H1 (cell line): ENCODE data around the gene LGR4. TPM values are rescaled to one million over a fixed set of nuclear protein-coding genes. Genes with fewer than 3 reads are reported as not detected.

Source experiments
- ATF2 ChIP-seq: IDR thresholded peaks from 2 replicates; pipeline ENCODE4 v1.6.1; 2012; ENCODE audit warnings: low read length, inconsistent platforms
- CEBPB ChIP-seq: IDR thresholded peaks from 2 replicates; pipeline ENCODE4 v1.6.1; 2012; ENCODE audit warnings: low read depth, low read length
- HDAC2 ChIP-seq, 2 experiments: fragments of 300-600 bp in 1 of 2; sonication (generic) in 1 of 2; IDR thresholded peaks; 2 replicates each; pipeline ENCODE4 v1.6.1; 2011 to 2012; ENCODE audit warnings: low read depth in 2 of 2, low read length in 2 of 2, mild to moderate bottlenecking in 2 of 2, moderate library complexity in 2 of 2, borderline replicate concordance in 1 of 2, inconsistent platforms in 1 of 2
- POU5F1 ChIP-seq: IDR thresholded peaks from 2 replicates; pipeline ENCODE4 v1.6.1; 2011; ENCODE audit warnings: low read depth, mild to moderate bottlenecking, low read length, moderate library complexity
- SP1 ChIP-seq: IDR thresholded peaks from 2 replicates; pipeline ENCODE4 v1.6.1; 2011; ENCODE audit warnings: low read depth, low read length
- polyA plus RNA-seq, 7 experiments: library from polyadenylated mRNA; depleted of rRNA in 3 of 7; stranded (reverse) in 5 of 7; unstranded in 2 of 7; fragments of >200 nt in 5 of 7; fragments of 200-250 nt in 2 of 7; gene quantifications; 1 replicate in 5 of 7; 2 replicates in 1 of 7; 4 replicates in 1 of 7; pipeline versions ENCODE4 v1.2.1 to v1.2.3, GENCODE V29; 2011 to 2013; ENCODE audit warnings: missing spikeins in 2 of 7, mixed read lengths in 2 of 7
- total RNA-seq: library from RNA; stranded (reverse); fragmentation: NEBNext Ultra II Directional; extraction: Animal tissue kit (Norgen Biotek cat#: 25700); gene quantifications from 2 replicates; pipeline ENCODE4 v1.2.1, GENCODE V29; 2021
- TF ChIP-seq, protein P1 (sequence below): fragments of 300-600 bp; sonication (generic); IDR thresholded peaks from 2 replicates; pipeline ENCODE4 v1.7.1; 2012; ENCODE audit warnings: low read length, moderate library complexity, mild to moderate bottlenecking, inconsistent platforms; ENCODE audit not compliant: insufficient replicate concordance
- TF ChIP-seq, protein P2 (sequence below): IDR thresholded peaks from 2 replicates; pipeline ENCODE4 v1.6.1; 2012; ENCODE audit warnings: inconsistent platforms

LGR4 gene
- total and polyA plus RNA-seq, 2 of the 8 experiments (the other 6 are each of a cell fraction or from before 2014, with no cell fraction given) = 26.6 to 61.7 TPM

GRCh38 chr11:27443746-27444507 lies 28.7 kb downstream of the LGR4 start (continued):
- TF ChIP-seq, protein P1, sequence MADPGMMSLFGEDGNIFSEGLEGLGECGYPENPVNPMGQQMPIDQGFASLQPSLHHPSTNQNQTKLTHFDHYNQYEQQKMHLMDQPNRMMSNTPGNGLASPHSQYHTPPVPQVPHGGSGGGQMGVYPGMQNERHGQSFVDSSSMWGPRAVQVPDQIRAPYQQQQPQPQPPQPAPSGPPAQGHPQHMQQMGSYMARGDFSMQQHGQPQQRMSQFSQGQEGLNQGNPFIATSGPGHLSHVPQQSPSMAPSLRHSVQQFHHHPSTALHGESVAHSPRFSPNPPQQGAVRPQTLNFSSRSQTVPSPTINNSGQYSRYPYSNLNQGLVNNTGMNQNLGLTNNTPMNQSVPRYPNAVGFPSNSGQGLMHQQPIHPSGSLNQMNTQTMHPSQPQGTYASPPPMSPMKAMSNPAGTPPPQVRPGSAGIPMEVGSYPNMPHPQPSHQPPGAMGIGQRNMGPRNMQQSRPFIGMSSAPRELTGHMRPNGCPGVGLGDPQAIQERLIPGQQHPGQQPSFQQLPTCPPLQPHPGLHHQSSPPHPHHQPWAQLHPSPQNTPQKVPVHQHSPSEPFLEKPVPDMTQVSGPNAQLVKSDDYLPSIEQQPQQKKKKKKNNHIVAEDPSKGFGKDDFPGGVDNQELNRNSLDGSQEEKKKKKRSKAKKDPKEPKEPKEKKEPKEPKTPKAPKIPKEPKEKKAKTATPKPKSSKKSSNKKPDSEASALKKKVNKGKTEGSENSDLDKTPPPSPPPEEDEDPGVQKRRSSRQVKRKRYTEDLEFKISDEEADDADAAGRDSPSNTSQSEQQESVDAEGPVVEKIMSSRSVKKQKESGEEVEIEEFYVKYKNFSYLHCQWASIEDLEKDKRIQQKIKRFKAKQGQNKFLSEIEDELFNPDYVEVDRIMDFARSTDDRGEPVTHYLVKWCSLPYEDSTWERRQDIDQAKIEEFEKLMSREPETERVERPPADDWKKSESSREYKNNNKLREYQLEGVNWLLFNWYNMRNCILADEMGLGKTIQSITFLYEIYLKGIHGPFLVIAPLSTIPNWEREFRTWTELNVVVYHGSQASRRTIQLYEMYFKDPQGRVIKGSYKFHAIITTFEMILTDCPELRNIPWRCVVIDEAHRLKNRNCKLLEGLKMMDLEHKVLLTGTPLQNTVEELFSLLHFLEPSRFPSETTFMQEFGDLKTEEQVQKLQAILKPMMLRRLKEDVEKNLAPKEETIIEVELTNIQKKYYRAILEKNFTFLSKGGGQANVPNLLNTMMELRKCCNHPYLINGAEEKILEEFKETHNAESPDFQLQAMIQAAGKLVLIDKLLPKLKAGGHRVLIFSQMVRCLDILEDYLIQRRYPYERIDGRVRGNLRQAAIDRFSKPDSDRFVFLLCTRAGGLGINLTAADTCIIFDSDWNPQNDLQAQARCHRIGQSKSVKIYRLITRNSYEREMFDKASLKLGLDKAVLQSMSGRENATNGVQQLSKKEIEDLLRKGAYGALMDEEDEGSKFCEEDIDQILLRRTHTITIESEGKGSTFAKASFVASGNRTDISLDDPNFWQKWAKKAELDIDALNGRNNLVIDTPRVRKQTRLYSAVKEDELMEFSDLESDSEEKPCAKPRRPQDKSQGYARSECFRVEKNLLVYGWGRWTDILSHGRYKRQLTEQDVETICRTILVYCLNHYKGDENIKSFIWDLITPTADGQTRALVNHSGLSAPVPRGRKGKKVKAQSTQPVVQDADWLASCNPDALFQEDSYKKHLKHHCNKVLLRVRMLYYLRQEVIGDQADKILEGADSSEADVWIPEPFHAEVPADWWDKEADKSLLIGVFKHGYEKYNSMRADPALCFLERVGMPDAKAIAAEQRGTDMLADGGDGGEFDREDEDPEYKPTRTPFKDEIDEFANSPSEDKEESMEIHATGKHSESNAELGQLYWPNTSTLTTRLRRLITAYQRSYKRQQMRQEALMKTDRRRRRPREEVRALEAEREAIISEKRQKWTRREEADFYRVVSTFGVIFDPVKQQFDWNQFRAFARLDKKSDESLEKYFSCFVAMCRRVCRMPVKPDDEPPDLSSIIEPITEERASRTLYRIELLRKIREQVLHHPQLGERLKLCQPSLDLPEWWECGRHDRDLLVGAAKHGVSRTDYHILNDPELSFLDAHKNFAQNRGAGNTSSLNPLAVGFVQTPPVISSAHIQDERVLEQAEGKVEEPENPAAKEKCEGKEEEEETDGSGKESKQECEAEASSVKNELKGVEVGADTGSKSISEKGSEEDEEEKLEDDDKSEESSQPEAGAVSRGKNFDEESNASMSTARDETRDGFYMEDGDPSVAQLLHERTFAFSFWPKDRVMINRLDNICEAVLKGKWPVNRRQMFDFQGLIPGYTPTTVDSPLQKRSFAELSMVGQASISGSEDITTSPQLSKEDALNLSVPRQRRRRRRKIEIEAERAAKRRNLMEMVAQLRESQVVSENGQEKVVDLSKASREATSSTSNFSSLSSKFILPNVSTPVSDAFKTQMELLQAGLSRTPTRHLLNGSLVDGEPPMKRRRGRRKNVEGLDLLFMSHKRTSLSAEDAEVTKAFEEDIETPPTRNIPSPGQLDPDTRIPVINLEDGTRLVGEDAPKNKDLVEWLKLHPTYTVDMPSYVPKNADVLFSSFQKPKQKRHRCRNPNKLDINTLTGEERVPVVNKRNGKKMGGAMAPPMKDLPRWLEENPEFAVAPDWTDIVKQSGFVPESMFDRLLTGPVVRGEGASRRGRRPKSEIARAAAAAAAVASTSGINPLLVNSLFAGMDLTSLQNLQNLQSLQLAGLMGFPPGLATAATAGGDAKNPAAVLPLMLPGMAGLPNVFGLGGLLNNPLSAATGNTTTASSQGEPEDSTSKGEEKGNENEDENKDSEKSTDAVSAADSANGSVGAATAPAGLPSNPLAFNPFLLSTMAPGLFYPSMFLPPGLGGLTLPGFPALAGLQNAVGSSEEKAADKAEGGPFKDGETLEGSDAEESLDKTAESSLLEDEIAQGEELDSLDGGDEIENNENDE = peak; percentile 62
- TF ChIP-seq CEBPB = no peak
- 0 out of 2 replicates have a peak, but pooled peaks have one; percentile 27 for TF ChIP-seq POU5F1
- 0 out of 2 replicates have a peak, but pooled peaks have one; percentile 39 for TF ChIP-seq ATF2
- 0 out of 2 replicates have a peak, but pooled peaks have one; percentile 27 for TF ChIP-seq SP1
- TF ChIP-seq, protein P2, sequence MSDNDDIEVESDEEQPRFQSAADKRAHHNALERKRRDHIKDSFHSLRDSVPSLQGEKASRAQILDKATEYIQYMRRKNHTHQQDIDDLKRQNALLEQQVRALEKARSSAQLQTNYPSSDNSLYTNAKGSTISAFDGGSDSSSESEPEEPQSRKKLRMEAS = no peak
- peak; percentile 38 to 66; a peak in 1 of 4 replicates for TF ChIP-seq HDAC2 (IDR thresholded peaks at IDR 0.05; ENCODE audit: borderline replicate concordance in 1 of 2, low read depth in 2 of 2, low read length in 2 of 2)
